ENCODE data around the gene DUSP2.
"Not testable (repeated sequence)": the region's sequence is repeated elsewhere in the genome, so short reads cannot be mapped to it uniquely, and the experiment has no call there.

DUSP2 gene

GRCh38 chr2:96147593-96148201, 2.5 kb upstream of the DUSP2 start:
- no peak for DNase-seq (ENCODE audit: low read depth in 2 of 2)

GRCh38 chr2:96146881-96147592, 1.8 kb upstream of the DUSP2 start:
- no peak for DNase-seq (ENCODE audit: low read depth in 2 of 2)

- DNase-seq (ENCODE audit: low read depth in 2 of 2), result peak; percentile 87 to 91
These were observed 1.1 kb upstream of the DUSP2 start for GRCh38 chr2:96146153-96146880.

GRCh38 chr2:96145848-96146152, 560 bp upstream of the DUSP2 start:
- no peak for DNase-seq (ENCODE audit: low read depth in 2 of 2)

- DNase-seq (ENCODE audit: low read depth in 2 of 2), result no peak
These were observed 682 bp downstream of the DUSP2 start for GRCh38 chr2:96144481-96145035.

- DNase-seq (ENCODE audit: low read depth in 2 of 2), result no peak
These were observed 1.3 kb downstream of the DUSP2 start for GRCh38 chr2:96143848-96144480.

GRCh38 chr2:96143231-96143847, 1.9 kb downstream of the DUSP2 start:
- DNase-seq (ENCODE audit: low read depth in 2 of 2), result no peak

- DNase-seq (ENCODE audit: low read depth in 2 of 2), result peak; percentile 77 to 81
These were observed 2.8 kb downstream of the DUSP2 start for GRCh38 chr2:96142217-96143113.

GRCh38 chr2:96141624-96141967, 3.6 kb downstream of the DUSP2 start:
- not testable (repeated sequence) for DNase-seq (ENCODE audit: low read depth in 2 of 2)

- DNase-seq (ENCODE audit: low read depth in 2 of 2), result no peak
These were observed 4.2 kb downstream of the DUSP2 start for GRCh38 chr2:96140941-96141623.

- DNase-seq (ENCODE audit: low read depth in 2 of 2), result no peak
These were observed 6.0 kb downstream of the DUSP2 start for GRCh38 chr2:96139181-96139758.

- DNase-seq (ENCODE audit: low read depth in 2 of 2), result no peak
These were observed 6.8 kb downstream of the DUSP2 start, which contains the start of gene ASTL for GRCh38 chr2:96138179-96139145. Gene ASTL (minus strand): TSS chr2:96138502. CDS start chr2:96138436, 66 bp downstream.

GRCh38 chr2:96137321-96138178, 7.7 kb downstream of the DUSP2 start:
- no peak for DNase-seq (ENCODE audit: low read depth in 2 of 2)

- no peak for DNase-seq (ENCODE audit: low read depth in 2 of 2)
These were observed 9.0 kb downstream of the DUSP2 start for GRCh38 chr2:96136129-96136720.

- DNase-seq (ENCODE audit: low read depth in 2 of 2), result no peak
These were observed 9.6 kb downstream of the DUSP2 start for GRCh38 chr2:96135621-96136020.

GRCh38 chr2:96135171-96135570, 10.1 kb downstream of the DUSP2 start:
- no peak for DNase-seq (ENCODE audit: low read depth in 2 of 2)

GRCh38 chr2:96134421-96134820, 10.8 kb downstream of the DUSP2 start:
- no peak for DNase-seq (ENCODE audit: low read depth in 2 of 2)
